SK-N-SH treated with all-trans-retinoic acid at 6 μM for 48 hours (cell line): Measurements from ENCODE around the gene HDDC3.
"Not testable (repeated sequence)": the region's sequence is repeated elsewhere in the genome, so short reads cannot be mapped to it uniquely, and the experiment has no call there.

ENCODE experiments used
- ARNTL ChIP-seq: fragments of 450-650 bp; formaldehyde crosslinking; IDR thresholded peaks from 2 replicates; pipeline ENCODE4 v1.5.0; 2020; ENCODE audit warnings: low read depth, mild to moderate bottlenecking, moderate library complexity, borderline replicate concordance
- CSDC2 ChIP-seq: fragments of 250-450 bp; sonication (Bioruptor Pico); IDR thresholded peaks from 2 replicates; pipeline ENCODE4 v1.5.0; 2020; ENCODE audit warnings: mild to moderate bottlenecking, moderate library complexity
- OSR1 ChIP-seq: fragments of 250-450 bp; sonication (Bioruptor Pico); IDR thresholded peaks from 2 replicates; pipeline ENCODE4 v1.8.0; 2022; ENCODE audit warnings: moderate library complexity, mild to moderate bottlenecking, inconsistent platforms
- PATZ1 ChIP-seq: fragments of 250-450 bp; sonication (Bioruptor Pico); IDR thresholded peaks from 2 replicates; pipeline ENCODE4 v1.8.0; 2020; ENCODE audit warnings: mild to moderate bottlenecking, moderate library complexity, borderline replicate concordance
- PPARA ChIP-seq: fragments of 250-450 bp; sonication (Bioruptor Pico); IDR thresholded peaks from 2 replicates; pipeline ENCODE4 v1.5.0; 2020; ENCODE audit warnings: mild to moderate bottlenecking, borderline replicate concordance
- RARB ChIP-seq: fragments of 250-450 bp; sonication (Bioruptor Pico); IDR thresholded peaks from 2 replicates; pipeline ENCODE4 v1.8.0; 2021; ENCODE audit warnings: mild to moderate bottlenecking, moderate library complexity
- SNAI2 ChIP-seq: fragments of 250-450 bp; sonication (Bioruptor Pico); IDR thresholded peaks from 2 replicates; pipeline ENCODE4 v1.5.0; 2020; ENCODE audit warnings: mild to moderate bottlenecking, moderate library complexity
- TCF4 ChIP-seq: fragments of 250-450 bp; sonication (Bioruptor Pico); IDR thresholded peaks from 2 replicates; pipeline ENCODE4 v1.8.0; 2021; ENCODE audit warnings: mild to moderate bottlenecking, moderate library complexity, borderline replicate concordance
- ZC3H10 ChIP-seq: fragments of 250-450 bp; sonication (Bioruptor Pico); IDR thresholded peaks from 2 replicates; pipeline ENCODE4 v1.5.1; 2021; ENCODE audit warnings: mild to moderate bottlenecking, moderate library complexity
- ZFP30 ChIP-seq: fragments of 450-650 bp; formaldehyde crosslinking; IDR thresholded peaks from 2 replicates; pipeline ENCODE4 v1.5.0; 2022; ENCODE audit warnings: mild to moderate bottlenecking, moderate library complexity
- ZNF565 ChIP-seq: fragments of 450-650 bp; formaldehyde crosslinking; conservative IDR thresholded peaks from 2 replicates; pipeline ENCODE4 v1.5.0; 2020; ENCODE audit warnings: low read depth, mild to moderate bottlenecking, moderate library complexity
- ZNF70 ChIP-seq: fragments of 450-650 bp; formaldehyde crosslinking; IDR thresholded peaks from 2 replicates; pipeline ENCODE4 v1.5.0; 2020; ENCODE audit warnings: mild to moderate bottlenecking, moderate library complexity
- TF ChIP-seq, protein P1 (sequence below): fragments of 250-450 bp; sonication (Bioruptor Pico); IDR thresholded peaks from 2 replicates; pipeline ENCODE4 v1.8.0; 2021; ENCODE audit warnings: low read depth, mild to moderate bottlenecking, moderate library complexity, borderline replicate concordance
- TF ChIP-seq, protein P2 (sequence below): fragments of 250-450 bp; sonication (Bioruptor Pico); IDR thresholded peaks from 2 replicates; pipeline ENCODE4 v1.5.1; 2020; ENCODE audit warnings: low read depth, mild to moderate bottlenecking, moderate library complexity

- TF ChIP-seq SNAI2 (CRISPR knock-in tag); CSDC2 (CRISPR knock-in tag); ZNF565 (CRISPR knock-in tag); PPARA; ARNTL (CRISPR knock-in tag); ZC3H10; ZNF70 (CRISPR knock-in tag); OSR1 (CRISPR knock-in tag); RARB (CRISPR knock-in tag); ZFP30 (CRISPR knock-in tag); PATZ1 (CRISPR knock-in tag); TCF4 (CRISPR knock-in tag): not testable (repeated sequence)
- TF ChIP-seq, protein P1, sequence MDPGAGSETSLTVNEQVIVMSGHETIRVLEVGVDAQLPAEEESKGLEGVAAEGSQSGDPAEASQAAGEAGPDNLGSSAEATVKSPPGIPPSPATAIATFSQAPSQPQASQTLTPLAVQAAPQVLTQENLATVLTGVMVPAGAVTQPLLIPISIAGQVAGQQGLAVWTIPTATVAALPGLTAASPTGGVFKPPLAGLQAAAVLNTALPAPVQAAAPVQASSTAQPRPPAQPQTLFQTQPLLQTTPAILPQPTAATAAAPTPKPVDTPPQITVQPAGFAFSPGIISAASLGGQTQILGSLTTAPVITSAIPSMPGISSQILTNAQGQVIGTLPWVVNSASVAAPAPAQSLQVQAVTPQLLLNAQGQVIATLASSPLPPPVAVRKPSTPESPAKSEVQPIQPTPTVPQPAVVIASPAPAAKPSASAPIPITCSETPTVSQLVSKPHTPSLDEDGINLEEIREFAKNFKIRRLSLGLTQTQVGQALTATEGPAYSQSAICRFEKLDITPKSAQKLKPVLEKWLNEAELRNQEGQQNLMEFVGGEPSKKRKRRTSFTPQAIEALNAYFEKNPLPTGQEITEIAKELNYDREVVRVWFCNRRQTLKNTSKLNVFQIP (CRISPR knock-in tag), result not testable (repeated sequence)
- TF ChIP-seq, protein P2, sequence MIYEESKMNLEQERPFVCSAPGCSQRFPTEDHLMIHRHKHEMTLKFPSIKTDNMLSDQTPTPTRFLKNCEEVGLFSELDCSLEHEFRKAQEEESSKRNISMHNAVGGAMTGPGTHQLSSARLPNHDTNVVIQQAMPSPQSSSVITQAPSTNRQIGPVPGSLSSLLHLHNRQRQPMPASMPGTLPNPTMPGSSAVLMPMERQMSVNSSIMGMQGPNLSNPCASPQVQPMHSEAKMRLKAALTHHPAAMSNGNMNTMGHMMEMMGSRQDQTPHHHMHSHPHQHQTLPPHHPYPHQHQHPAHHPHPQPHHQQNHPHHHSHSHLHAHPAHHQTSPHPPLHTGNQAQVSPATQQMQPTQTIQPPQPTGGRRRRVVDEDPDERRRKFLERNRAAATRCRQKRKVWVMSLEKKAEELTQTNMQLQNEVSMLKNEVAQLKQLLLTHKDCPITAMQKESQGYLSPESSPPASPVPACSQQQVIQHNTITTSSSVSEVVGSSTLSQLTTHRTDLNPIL (CRISPR knock-in tag), result not testable (repeated sequence)
Measured at GRCh38 chr15:90926766-90927165, 5.6 kb downstream of the HDDC3 start.
